Thyroid gland (tissue), 4 donors: Measurements from ENCODE around the gene FHIT.

Experiments
- CTCF ChIP-seq, 6 experiments: fragments of 200-600 bp in 3 of 6; fragments of 450-650 bp in 3 of 6; sonication (generic) in 3 of 6; IDR thresholded peaks; one replicate each; pipeline ENCODE4 v1.5.1; 2016 to 2019; ENCODE audit warnings: antibody characterized with exemption in 6 of 6, mild to moderate bottlenecking in 2 of 6, inconsistent platforms in 1 of 6, moderate library complexity in 1 of 6
- POLR2A ChIP-seq, 2 donors: fragments of 450-650 bp; IDR thresholded peaks; one replicate each; pipeline ENCODE4 v1.6.1; 2017; ENCODE audit warnings: antibody characterized with exemption in 2 of 2, mild to moderate bottlenecking in 2 of 2, moderate library complexity in 1 of 2

- TF ChIP-seq CTCF (IDR thresholded peaks at IDR 0.05) (no peak), POLR2A (IDR thresholded peaks at IDR 0.05) (no peak)
Observed at GRCh38 chr3:61061092-61061723, 190.0 kb downstream of the FHIT start.
